Glomerular endothelial cell (primary cell): ENCODE results near the gene STOM. TPM values are rescaled to one million over a fixed set of nuclear protein-coding genes. Genes with fewer than 3 reads are reported as not detected.

Experiments
- DNase-seq: peaks from one replicate; pipeline ENCODE4 v3.0.0-alpha.2; 2011; ENCODE audit warnings: low read depth, low spot score; ENCODE audit errors: extremely low read depth
- total RNA-seq: library from RNA; depleted of rRNA; stranded (reverse); fragments of >200 nt; gene quantifications from 2 replicates; pipeline ENCODE4 v1.2.3, GENCODE V29; 2015

Gene STOM
- total RNA-seq, 1 donor from 2014 or later: 118 TPM

GRCh38 chr9:121289026-121289771 lies 80.9 kb downstream of the STOM start:
- no peak for DNase-seq

Other genes starting within 250 kb of the STOM start
- 35.6 and 43.3 TPM in 2 replicates for gene RAB14, start 168.4 kb downstream of the STOM start, total RNA-seq
- 243 and 255 TPM in 2 replicates for gene GSN, start 102.1 kb downstream of the STOM start, total RNA-seq
- 4.5 and 7.4 TPM in 2 replicates for gene GGTA1, start 129.6 kb upstream of the STOM start, total RNA-seq